Hindlimb muscle (tissue), 1 donor: ENCODE measurements around the gene SUFU. TPM values are rescaled to one million over a fixed set of nuclear protein-coding genes. Genes with fewer than 3 reads are reported as not detected.
A peak's percentile ranks its signal among the peaks of the same experiment; 100 is the strongest.
"Not testable (repeated sequence)": the region's sequence is repeated elsewhere in the genome, so short reads cannot be mapped to it uniquely, and the experiment has no call there.

Source experiments
- DNase-seq: peaks from one replicate; pipeline ENCODE4 v3.0.0-alpha.2; 2013
- polyA plus RNA-seq: library from polyadenylated mRNA; unstranded; fragments of 120-200 nt; gene quantifications from one replicate; pipeline ENCODE4 v1.2.1, GENCODE V29; 2013; ENCODE audit not compliant: insufficient read length

The SUFU gene
- polyA plus RNA-seq, 1 donor: 16.4 TPM

DNA sequence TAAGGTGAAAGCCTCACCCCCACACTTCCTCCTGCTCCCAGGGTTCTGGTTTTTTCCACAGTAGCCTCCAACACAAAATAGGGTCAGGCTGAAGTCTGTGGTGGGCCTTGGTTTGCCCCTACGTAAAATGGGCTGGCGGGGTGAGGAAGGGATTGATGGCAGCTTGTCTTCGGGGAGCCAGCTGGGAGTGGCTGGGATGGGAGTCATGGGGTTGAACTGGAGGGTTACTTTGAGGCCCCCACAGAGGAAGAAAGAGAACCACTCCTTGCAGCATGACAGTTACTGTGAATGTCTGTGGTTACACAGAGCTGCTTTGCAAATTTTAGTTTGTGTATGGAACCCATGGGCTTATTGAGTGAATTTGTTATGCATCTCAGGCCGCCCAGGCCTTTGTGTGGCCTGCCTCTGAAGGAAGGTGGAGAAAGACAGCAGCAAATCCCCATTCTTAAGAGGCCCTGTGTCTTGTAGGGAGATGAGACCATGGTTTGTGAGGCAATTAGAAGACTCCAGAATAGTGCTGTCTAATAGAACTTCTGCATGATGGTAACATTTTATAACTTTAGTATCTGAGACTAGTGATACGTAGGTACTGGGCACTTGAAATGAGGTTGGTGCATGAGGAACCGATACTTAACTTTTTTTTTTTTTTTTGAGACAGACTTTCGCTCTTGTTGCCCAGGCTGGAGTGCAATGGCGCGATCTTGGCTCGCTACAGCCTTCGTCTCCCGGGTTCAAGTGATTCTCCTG is 148.6 kb downstream of the SUFU start:
- no peak for DNase-seq

DNA sequence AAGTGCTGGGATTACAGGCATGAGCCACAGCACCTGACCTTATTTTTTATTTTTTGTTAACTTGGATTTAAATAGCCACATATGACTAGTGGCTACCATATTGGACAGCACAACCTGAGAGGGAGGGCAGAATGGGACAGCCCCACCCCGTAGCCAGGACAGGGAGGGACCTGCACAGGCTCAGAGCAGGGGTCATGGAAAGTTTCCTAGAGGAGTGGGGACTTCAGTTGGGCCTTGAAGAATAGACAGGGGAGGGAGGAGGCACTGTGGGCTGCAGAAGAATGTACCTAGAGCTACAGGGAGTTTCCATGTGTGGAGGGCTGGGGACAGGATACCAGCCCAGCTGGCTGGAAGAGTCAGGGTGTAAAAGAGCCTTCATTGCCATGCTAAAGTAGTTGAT is 149.3 kb downstream of the SUFU start:
- no peak for DNase-seq

DNA sequence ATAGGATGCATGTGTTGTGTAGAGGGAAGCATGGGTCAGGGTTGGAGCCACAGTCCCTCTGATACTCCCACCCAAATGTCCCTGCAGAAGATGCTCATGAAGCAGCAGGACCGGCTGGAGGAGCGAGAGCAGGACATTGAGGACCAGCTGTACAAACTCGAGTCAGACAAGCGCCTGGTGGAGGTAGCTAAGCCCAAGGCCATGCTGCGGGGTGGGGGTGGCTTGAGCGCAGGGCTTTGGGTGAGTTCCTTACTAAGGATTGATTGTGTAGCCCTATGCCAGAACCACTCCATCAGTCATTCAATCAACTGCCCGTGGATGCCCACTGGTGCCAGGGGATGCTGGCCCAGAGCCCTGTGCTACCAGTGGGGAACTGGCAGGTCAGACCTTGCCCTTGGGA is 150.8 kb downstream of the SUFU start:
- DNase-seq: no peak

DNA sequence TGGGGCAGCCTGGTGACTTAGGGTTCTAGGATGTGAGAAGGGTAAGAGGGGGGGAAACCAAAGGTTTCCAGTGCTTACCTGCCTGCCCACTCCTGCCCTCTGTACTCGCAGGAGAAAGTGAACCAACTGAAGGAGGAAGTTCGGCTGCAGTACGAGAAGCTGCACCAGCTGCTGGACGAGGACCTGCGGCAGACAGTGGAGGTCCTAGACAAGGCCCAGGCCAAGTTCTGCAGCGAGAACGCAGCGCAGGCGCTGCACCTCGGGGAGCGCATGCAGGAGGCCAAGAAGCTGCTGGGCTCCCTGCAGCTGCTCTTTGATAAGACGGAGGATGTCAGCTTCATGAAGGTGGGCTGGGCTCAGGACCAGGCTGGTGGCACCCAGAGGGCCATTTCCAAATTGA is 151.2 kb downstream of the SUFU start:
- DNase-seq: no peak

DNA sequence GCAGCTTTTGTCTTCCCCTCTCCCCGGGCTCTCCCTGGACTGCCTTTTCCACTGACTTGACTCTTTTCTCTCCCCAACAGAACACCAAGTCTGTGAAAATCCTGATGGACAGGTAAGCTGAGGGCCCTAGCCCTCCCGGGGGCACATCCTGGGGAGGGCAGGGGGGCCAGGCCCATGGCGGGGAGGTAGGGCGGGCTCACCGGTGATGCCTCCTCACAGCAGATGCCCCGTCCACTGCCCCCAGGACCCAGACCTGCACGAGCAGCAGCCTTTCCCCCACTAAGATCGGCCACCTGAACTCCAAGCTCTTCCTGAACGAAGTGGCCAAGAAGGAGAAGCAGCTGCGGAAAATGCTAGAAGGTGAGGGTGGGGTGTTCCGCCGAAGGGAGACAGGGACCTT is 152.3 kb downstream of the SUFU start:
- DNase-seq: no peak

DNA sequence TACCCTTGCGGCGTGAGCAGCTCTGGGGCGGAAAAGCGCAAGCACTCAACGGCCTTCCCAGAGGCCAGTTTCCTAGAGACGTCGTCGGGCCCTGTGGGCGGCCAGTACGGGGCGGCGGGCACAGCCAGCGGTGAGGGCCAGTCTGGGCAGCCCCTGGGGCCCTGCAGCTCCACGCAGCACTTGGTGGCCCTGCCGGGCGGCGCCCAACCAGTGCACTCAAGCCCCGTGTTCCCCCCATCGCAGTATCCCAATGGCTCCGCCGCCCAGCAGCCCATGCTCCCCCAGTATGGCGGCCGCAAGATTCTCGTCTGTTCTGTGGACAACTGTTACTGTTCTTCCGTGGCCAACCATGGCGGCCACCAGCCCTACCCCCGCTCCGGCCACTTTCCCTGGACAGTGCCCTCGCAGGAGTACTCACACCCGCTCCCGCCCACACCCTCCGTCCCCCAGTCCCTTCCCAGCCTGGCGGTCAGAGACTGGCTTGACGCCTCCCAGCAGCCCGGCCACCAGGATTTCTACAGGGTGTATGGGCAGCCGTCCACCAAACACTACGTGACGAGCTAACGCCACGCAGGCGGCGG is 153.1 kb downstream of the SUFU start:
- no peak for DNase-seq

DNA sequence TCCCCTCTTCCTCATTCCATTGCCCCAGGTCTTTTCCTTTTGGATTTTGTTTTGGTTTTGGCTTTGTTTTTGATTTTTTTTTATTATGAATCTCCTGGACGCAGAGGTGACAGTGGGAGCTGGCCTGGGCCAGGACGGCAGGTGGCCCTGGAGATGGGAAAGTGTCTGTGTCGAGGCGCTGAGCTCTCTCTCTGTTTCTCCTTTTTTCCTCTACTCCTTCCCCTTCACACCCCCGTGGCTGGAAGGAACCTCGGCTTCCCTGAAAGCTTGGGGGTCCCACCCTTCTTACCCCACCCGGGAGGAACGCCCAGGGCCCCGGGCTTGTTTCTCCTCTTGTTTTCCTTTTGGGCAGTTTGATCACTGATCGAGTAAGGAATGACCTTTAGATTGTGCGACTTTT is 153.7 kb downstream of the SUFU start:
- DNase-seq: no peak

DNA sequence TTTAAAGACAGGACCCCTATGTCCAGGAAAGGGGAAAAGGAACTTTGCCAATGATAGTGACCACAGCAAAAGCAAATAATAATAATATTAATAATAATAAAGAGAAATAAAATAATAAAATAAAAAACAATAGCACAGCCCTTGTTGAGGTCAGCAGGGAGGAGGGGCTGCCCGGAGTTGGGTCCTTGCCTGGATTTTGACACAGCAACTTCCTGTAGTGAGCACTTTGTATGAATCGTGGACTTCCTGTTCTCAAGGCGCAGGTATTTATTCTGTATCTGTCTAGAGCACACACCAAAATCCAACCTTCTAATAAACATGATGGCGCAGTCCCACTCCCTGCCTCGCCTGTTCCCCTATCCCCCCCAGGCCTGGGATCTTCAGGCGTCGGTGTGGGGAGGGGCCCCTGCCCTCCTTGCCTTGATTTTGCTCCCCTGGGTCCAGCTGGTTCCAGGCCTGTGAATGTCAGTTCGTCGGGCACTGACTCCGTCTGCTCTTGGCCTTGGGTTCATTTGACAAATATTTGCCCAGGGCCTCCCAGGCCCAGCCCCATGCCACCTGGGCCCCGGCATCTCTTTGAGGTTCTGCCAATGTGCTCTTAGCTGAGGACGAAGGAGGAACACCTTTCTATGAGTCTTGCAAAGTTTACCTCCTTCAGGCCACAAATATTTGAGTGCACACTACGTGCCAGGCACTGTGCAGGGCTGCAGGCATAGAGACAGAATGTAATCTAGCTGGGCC is 154.4 kb downstream of the SUFU start:
- no peak for DNase-seq

DNA sequence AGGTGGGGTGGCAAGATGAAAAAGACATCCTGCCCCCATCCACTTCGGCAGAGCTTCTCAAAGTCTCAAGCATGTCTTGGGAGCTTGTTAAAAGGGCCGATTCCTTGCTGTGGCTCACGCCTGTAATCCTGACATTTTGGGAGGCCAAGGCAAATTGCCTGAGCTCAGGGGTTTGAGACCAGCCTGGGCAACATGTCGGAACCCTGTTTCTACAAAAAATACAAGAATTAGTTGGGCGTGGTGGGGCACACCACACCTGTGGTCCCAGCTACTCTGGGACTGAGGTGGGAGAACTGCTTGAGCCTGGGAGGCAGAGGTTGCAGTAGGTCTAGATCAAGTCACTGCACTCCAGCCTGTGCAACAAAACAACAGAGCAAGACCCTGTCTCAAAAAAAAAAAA is 155.0 kb downstream of the SUFU start:
- no peak for DNase-seq

DNA sequence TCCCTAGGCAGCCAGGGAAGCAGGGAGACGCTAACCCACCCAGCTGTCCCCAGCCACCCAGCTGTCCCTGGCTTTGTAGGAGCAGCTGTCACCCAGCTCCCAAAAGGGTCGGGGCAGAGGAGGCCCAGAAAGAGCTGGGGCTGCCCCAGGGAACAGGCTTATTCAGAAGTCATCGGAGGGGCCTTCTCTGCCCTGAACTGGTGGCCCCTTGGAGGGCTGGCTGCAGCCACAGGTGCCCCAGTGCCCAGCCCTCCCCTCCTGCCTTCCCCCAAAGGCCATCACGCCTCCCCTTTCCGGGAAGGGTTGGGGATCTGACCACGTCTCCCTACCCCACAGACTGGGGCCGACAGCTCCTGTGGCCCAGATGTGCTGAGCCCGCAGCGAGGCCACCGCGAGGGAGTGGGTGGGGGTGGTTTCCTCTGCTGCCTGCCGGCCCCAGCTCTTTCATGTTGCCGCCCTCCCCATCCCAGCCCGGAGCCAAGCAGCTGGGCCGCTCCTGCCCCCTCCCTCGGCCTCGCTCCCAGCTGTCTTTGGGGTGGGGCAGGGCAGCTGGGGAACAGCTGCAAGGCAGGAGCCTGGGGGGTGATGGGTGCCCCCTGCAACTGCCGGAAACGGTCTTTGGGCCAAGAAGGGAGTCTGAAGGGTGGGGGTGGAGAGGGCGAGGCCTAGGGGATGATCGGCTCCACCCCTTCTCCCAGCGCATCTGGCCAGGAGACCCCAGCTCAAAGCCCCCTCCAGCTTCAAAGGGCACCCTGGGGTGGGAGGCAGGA is 157.3 kb downstream of the SUFU start:
- peak; percentile 75 for DNase-seq

DNA sequence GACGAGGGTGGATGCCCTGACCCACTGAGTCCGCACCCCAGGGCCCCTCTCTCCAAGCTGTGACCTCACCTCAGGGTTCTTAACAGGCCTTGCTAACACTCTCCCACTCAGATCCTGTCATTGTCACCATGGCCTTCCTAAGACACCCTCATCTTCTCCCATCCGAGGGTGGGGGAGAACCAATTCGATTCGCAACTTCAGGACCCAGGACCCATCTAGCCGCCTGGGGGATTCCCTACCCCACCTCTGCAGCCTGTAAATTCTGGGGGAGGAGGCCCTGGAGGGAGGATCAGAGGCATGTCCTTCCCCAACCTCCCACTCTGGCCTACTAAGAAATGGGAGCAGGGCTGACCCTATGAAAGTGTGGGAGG is 157.9 kb downstream of the SUFU start:
- no peak for DNase-seq

DNA sequence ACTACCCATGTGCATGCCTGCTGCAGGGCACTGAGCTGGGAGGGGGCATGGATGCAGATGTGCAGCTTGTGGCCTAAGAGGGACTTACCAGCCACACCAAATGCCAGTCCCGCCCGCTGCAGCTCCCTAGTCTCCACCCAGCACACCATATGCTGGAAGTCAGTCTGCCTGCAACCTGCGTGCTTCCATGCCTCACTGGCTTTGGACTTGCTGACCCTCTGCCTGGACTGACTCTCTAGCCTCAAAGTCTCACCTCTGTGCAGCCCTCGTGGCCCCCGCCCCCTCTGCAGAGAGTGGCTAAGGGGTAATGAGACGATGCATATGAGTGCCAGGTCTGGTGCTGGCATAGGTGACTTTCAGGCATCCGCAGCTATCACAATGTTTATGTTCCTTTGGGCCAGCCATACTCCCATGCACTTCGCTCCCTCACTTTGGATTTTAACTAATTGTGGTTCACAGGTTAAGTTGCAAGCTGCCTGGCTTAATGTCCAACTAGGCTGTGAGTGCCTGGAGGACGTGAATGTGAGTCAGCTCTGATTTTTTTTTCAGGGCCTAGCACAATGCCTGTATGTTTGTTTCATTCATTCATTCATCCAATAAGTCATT is 162.2 kb downstream of the SUFU start:
- no peak for DNase-seq

DNA sequence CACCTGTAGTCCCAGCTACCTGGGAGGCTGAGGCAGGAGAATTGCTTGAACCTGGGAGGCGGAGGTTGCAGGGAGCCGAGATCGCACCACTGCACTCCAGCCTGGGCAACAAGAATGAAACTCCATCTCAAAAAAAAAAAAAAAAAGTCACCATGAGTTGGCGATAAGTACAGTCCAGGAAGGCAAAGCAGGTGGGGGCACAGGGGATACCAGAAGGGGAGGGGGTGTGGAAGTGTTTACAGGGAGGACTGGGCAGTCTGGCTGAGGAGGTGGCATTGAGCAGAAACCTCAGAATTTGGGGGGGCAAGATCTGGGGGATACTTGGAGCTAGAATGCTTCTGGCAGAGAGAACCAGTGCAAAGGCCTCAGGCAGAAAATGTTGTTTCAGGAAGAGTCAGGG is 163.6 kb downstream of the SUFU start:
- DNase-seq: not testable (repeated sequence)

DNA sequence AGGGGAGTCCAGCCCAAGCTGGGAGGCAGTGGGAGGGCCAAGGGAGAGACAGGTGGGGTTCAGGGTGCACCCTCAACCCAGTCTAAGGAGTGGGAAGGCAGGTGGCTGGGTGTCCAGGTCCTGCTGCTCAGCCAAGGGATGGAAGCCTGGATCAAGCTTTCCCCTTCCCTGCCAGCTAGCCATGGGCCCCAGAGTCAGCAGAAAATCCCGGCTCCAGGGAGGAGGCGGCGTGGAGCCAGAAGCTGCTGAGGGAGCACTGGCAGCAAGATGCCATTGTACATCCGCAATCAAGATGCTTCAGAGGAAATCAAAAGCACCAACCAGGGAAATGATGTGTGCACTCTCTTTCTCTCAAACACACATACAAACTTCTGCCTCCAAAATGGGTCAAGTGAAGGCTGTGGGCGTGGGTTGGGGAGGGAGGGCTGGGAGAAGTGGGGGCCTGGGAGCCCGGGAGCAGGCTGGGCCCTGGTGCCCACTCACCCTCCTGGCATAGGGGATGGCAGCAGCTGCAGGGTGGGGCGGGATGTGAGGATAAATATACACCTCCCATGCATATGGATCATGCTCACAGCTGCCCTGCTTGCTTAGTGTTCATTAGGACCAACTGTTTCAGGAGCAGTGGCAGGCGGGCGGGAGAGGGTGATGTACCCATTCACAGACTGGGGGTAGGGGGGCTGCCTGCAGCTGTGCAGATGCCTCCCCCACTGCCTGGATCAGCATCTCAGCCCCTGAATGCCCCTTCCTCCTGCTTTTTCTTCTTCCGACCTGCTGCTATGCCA is 164.7 kb downstream of the SUFU start:
- DNase-seq: no peak

DNA sequence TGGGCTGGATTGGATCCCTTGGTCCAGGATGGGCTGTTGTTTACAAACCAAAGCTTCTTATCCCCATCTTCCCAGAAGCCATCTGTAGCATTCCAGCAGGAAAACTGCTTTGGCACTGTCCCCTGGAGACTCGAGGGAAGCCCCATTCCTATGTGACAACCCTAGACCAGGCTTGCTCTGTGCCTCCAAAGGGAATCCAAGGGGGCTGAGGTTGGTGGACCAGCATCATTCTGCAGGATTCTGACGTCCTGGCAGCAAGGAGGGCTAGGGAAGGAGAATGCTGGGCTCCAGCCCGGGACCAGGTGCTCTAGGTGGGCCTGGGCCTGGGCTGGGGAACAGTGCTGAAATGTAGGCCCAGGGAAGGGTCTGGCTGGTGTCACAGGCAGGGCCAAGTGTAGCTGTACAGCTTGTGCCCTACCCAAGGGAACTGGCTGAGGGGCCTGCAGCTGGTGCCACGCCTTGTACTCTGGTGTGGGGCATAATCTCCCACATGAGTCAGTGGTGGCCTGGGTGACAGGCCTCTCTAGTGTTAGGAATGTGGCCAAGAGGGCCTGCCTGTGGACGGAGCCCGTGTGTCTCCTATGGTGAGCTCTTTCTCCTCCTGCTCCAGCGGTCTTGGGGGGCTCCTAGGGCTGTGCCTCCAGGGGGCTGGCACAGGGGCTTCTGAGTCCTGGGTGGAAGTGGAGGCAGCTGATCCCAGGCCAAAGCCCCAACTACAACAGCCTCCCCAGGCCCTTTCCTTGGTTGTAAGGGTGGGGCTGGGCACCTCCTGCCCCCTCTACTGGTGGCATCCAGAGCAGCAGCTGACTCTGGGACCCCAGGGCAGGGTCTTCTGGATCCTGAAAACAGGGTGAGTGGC is 165.7 kb downstream of the SUFU start:
- DNase-seq: no peak

DNA sequence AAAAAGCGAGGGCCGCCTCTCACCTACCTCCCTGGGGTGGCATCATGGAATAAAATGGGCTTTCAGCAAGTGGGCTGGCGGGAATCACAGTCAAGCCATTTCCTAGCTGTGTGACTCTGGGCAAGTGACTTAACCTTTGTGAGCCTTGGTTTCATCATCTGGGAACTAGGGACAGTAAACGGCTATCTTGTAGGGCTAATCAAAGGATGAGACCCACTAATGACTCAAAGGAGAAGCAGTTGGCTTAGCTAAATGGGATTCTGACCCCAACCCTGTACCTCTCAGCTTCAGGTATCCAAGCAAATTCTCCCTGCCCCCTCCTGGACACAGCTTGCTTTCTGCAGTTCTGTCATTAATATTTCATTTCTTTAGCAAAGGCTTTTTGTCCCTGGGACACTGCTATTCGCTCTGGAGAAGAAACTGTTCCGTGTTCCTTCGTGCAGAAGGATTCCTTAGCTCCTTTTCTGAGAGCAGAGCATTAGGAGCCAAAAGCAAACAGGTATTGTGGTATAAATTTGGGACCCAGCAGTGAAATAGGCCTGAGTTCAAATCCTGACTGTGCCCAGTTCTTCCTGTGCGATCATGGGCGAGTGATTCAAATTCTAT is 166.4 kb downstream of the SUFU start:
- DNase-seq: no peak

DNA sequence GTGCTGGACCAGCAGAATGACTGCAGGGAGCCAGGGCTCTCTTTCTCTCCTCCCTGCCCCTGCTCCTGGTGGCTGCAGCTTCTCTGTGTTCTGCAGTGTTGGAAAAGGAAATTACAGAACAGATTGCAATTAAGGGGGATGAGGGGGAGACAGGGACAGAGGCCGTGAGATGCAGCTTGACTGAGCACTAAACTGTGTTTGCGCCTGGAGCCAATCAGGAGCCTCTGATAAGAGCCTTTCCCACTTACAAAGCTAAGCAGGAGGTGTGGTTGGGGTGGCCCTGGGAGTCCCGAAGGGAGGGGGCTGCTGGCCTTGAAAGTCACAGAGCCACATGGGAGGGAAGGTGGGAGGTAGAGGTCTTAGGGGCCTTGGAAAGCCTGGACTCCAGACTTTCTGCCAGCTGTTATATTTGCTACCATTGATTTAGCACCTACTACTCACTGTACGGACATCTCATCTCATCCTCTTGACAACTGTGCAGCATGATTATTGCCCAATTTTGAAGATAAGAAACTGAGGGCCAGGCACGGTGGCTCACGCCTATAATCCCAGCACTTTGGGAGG is 167.2 kb downstream of the SUFU start:
- no peak for DNase-seq

DNA sequence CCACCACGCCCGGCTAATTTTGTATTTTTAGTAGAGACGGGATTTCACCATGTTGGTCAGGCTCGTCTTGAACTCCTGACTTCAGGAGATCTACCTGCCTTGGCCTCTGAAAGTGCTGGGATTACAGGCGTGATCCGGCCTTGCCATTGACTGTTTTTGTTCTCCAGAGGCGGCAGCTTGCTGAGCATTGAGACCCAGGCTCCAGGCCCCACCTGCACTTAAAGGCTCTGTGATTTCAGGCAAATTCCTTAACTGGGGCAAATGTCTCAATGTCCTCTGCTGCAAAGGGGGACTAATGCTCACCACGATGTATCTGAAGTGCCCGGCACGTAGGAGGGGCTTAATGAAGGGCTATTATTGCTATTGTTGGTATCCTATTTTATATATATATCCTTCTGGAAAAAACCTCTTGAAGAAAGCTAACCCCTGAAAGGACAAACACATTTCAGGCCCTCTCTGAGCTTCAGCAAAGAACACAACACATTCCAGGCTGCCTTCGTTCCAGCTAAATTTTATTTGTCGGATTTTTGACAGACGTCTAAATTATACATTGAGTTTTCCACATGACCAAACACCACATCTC is 169.6 kb downstream of the SUFU start:
- no peak for DNase-seq

DNA sequence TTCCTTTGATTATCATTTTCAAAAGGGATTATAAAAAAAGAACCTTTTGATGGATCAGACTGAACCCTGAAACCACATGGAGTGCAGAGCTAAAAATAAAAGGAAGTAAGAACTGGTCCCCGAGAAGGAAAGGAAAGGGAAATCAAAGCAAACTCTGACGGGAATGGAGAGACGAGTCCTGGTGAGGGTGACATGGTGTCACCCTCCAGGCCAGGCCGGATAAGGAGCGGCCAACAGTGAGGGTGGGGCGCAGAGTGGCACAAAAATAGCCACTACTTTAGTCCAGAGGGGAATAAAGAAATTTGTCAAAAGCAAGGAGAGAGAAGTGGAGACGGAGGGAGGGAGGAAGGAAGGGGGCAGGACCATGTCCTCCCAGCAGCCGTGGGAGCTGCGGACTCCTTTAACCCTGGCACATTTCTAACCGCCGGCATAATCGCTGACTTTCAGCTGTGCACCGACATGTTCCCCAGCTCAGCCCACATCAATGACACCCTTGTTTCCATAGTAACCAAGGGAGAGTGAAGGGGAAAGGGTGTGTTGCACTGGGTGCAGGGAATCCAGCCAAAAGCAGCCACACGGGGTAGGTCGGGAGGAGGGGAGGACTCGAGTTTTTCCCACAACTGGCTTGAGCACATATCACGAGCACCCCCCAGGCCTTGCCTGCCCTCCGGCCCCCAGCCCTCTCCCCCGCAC is 170.2 kb downstream of the SUFU start:
- no peak for DNase-seq
